ENCODE data around the gene FMN1.

The FMN1 gene

DNA sequence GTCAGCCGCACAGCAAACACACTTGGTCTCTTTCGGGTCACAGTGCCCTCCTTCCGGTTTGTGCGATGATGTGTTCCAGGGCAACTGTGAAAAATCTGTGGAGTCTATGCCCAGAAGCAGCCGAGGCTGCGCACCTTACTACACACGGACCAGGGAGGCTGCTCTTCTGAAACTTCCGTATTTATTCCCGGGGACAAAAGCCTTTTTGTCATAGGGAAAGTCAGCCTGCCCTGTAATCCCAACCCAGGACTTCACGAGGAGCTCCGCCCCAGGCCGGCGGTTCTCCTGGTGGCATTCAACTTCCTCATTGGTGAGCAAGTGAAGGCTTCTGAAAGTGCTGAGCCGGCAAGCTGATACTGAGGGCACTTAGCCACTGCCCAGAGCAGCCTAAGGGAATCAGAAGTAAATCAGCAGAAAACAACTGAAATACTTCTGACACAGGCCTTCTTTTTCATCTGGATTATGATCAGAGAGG lies 126.5 kb downstream of the FMN1 start:
- Mint-ChIP-seq H3K9me3 (ENCODE audit: low read depth) (no peaks in the 10 kb centered on the region), H3K27me3 (peaks cover 11% of the 10 kb centered on the region), H3K4me1 (ENCODE audit: low read depth) (peaks cover 15% of the 10 kb centered on the region), H3K27ac (no peak overlapping the region), H3K4me3 (peak overlapping the region; percentile 66), H3K36me3 (no peaks in the 10 kb centered on the region)

DNA sequence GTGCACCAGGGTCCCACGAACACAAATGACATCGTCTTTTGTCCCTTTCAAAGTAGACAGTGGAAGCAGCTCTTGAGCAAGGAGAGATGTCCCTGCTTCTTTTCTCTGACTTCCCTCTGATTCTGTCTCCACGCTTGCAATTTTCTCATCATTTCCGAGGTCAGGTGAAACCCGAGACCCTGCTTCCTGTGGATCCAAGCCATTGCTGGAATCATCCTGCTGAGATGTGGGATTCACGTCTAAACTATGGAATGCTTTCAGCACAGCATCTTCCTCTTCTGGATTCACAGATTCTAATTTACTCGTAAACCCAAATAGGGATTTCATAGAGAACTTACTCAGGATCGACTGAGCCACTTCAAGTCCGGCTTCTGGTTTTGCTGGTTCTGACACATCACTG lies 127.1 kb downstream of the FMN1 start:
- Mint-ChIP-seq H3K36me3 (no peaks in the 10 kb centered on the region), H3K9me3 (ENCODE audit: low read depth) (no peaks in the 10 kb centered on the region), H3K27me3 (peaks cover 11% of the 10 kb centered on the region), H3K27ac (no peak overlapping the region), H3K4me3 (peak overlapping the region; percentile 66), H3K4me1 (ENCODE audit: low read depth) (peaks cover 15% of the 10 kb centered on the region)

DNA sequence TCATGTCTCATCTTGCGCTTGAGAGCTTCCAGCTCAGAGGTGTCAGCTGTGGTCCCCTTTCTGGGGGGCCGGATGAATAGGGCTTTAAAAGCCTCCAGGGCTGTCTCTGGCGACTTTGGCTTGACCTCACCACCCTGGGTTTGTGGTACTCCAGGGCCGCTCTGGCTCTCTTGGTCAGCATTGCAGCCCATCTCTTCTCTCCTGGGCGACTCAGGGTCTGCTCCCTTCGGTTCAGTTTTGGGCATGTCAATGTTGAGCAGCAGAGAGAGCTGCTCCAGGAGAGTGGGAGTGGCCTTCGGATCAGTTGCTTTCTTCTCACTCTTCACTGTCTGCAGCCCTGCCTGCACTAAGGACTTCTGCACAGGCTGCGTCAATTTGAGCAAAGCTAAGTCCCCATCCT lies 127.9 kb downstream of the FMN1 start:
- Mint-ChIP-seq H3K27ac (no peak overlapping the region), H3K36me3 (no peaks in the 10 kb centered on the region), H3K4me3 (no peak overlapping the region), H3K27me3 (peaks cover 11% of the 10 kb centered on the region), H3K4me1 (ENCODE audit: low read depth) (peaks cover 15% of the 10 kb centered on the region), H3K9me3 (ENCODE audit: low read depth) (no peaks in the 10 kb centered on the region)

DNA sequence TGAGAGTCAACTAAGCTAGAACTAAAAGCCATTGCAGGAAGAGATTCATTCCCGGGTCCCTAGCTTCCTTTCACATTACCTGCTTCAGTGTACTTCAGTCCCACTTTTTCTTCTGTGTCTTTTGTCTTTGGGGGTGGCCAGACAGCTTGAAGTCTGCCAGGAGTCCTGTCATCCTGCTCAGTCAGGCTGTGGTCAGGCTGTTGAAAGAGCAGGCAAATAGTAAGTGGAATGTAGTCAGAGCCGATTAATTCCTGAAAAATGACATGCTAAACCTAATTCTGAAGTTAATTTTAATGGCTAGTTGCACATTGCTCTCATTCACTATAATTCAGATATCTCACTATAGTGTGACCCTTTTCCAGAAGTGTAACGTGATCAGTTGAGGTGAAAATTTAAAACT lies 129.6 kb downstream of the FMN1 start:
- Mint-ChIP-seq H3K4me1 (ENCODE audit: low read depth) (peaks cover 15% of the 10 kb centered on the region), H3K27me3 (peaks cover 11% of the 10 kb centered on the region), H3K4me3 (no peak overlapping the region), H3K9me3 (ENCODE audit: low read depth) (no peaks in the 10 kb centered on the region), H3K27ac (no peak overlapping the region), H3K36me3 (no peaks in the 10 kb centered on the region)

DNA sequence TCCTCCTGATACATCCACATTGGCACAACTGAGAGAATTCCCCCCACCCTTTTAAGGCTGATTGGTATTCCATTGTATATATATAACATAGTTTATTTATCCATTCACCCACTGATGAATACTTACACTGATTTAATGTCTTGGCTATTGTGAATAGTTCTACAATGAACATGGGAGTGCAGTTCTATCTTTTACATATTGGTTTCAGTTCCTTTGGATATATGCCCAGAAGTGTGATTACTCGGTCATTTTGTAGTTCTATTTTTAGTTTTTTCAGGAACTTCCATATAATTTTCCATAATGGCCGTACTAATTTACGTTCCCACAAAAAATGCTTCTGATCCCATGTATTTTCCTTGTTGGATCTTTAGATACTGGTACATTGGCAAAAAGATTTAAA lies 135.3 kb downstream of the FMN1 start:
- no peaks in the 10 kb centered on the region for H3K9me3 Mint-ChIP-seq (ENCODE audit: low read depth)
- H3K27me3 Mint-ChIP-seq = peaks cover 3% of the 10 kb centered on the region
- no peaks in the 10 kb centered on the region for H3K4me1 Mint-ChIP-seq (ENCODE audit: low read depth)
- no peak overlapping the region for H3K4me3 Mint-ChIP-seq
- no peaks in the 10 kb centered on the region for H3K36me3 Mint-ChIP-seq
- H3K27ac Mint-ChIP-seq = no peak overlapping the region

DNA sequence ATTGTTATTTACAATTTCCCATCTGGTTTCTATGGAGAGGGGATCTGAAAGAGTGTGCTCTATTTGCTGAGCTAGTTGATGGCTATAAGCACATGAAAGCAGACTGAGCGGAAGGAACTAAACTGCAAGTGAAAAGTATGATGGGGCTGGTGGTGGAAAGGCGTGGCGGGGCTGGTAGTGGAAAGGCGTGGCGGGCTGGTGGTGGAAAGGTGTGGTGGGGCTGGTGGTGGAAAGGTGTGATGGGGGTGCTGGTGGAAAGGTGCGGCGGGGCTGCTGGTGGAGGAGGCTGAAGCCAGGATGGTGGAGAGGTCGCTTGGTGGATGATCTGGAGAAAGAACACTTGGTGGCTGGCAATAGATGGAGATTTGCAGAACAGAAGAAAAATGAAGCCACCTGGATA lies 136.7 kb downstream of the FMN1 start:
- no peaks in the 10 kb centered on the region for H3K27me3 Mint-ChIP-seq
- no peaks in the 10 kb centered on the region for H3K9me3 Mint-ChIP-seq (ENCODE audit: low read depth)
- no peaks in the 10 kb centered on the region for H3K4me1 Mint-ChIP-seq (ENCODE audit: low read depth)
- no peaks in the 10 kb centered on the region for H3K36me3 Mint-ChIP-seq
- no peak overlapping the region for H3K4me3 Mint-ChIP-seq
- no peak overlapping the region for H3K27ac Mint-ChIP-seq

DNA sequence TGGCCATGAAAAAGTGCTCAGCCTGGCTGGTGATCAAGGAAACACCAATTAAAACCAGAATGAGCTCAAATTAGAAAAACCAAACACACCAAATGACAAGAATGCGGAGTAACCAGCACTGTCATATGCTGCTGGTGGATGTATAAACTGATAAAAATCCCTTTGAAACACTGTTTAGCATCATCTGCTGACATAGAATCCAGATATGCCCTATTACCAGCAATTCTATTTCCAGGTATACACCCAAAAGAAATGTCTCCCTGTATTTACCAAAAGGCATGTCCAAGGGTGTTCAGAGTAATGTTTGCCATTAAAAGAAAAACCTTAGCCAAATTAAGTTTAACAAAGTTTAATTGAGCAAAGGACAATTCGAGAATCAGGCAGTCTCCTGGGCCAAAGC lies 138.6 kb downstream of the FMN1 start:
- H3K4me3 Mint-ChIP-seq = no peak overlapping the region
- H3K9me3 Mint-ChIP-seq (ENCODE audit: low read depth) = no peaks in the 10 kb centered on the region
- H3K36me3 Mint-ChIP-seq = no peaks in the 10 kb centered on the region
- H3K27me3 Mint-ChIP-seq = peaks cover 2% of the 10 kb centered on the region
- no peak overlapping the region for H3K27ac Mint-ChIP-seq
- no peaks in the 10 kb centered on the region for H3K4me1 Mint-ChIP-seq (ENCODE audit: low read depth)

DNA sequence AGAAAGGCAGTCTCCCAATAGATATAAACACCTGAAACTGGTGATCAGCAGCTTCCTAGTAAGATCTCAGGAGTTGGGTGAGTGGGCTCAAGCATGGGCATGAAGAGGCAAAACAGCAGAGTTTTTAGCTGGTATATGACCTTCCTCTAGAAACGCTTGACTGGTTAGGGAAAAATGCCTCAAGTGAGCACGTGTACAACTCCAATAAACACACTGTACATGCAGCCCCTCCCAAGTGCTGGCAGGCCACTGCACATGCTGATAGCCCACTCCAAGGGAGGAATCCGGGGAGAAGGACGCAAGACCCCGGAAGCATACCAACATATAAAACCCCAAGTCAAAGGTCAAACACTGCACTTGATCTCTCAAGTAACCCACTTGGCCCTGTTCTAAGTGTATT lies 143.0 kb downstream of the FMN1 start:
- Mint-ChIP-seq H3K9me3 (ENCODE audit: low read depth) (no peaks in the 10 kb centered on the region), H3K27me3 (peaks cover 2% of the 10 kb centered on the region), H3K36me3 (peaks cover 6% of the 10 kb centered on the region), H3K4me3 (no peak overlapping the region), H3K4me1 (ENCODE audit: low read depth) (peaks cover 12% of the 10 kb centered on the region), H3K27ac (no peak overlapping the region)

DNA sequence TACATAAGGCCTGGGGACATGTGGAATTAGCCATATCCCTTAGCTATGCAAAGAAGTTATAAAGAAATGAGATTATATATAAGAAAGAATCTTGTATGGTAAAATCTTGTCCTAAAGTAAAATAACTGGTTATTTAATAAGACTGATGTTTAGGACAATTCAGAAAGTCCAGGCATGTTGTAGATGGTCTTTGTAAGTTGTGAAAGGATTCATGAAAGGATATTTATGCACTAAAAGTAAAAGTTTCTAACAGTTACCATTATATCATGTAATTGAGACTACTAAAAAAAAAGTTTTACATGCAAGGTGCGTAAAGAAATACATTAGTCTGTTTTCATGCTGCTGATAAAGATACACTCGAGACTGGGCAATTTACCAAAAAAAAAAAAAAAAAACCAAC lies 146.3 kb downstream of the FMN1 start:
- no peaks in the 10 kb centered on the region for H3K9me3 Mint-ChIP-seq (ENCODE audit: low read depth)
- no peak overlapping the region for H3K27ac Mint-ChIP-seq
- H3K4me3 Mint-ChIP-seq = no peak overlapping the region
- H3K27me3 Mint-ChIP-seq = peaks cover 2% of the 10 kb centered on the region
- H3K4me1 Mint-ChIP-seq (ENCODE audit: low read depth) = peaks cover 16% of the 10 kb centered on the region
- peaks cover 6% of the 10 kb centered on the region for H3K36me3 Mint-ChIP-seq

DNA sequence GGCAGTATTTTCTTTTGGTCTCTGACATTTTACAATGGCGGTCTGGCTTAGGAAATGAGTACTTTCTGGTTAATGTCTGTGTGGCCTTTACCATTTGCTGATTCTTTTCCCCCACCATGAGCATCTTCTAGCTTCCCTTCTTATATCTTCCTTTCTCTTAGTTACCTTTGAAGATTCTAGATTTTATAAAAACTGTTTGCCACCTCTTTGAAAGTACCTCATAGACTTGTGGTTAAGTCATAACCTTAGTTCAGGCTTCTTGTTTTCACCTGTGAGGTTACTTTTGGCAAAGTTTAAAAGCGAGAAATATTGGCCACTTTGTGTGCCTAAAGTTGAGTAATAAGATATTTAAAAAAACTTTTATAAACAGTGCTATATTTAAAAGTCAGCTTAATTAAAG lies 147.4 kb downstream of the FMN1 start:
- Mint-ChIP-seq H3K27ac (peak overlapping the region; percentile 61), H3K4me1 (ENCODE audit: low read depth) (peaks cover 16% of the 10 kb centered on the region), H3K9me3 (ENCODE audit: low read depth) (no peaks in the 10 kb centered on the region), H3K36me3 (peaks cover 11% of the 10 kb centered on the region), H3K4me3 (no peak overlapping the region), H3K27me3 (peaks cover 2% of the 10 kb centered on the region)

DNA sequence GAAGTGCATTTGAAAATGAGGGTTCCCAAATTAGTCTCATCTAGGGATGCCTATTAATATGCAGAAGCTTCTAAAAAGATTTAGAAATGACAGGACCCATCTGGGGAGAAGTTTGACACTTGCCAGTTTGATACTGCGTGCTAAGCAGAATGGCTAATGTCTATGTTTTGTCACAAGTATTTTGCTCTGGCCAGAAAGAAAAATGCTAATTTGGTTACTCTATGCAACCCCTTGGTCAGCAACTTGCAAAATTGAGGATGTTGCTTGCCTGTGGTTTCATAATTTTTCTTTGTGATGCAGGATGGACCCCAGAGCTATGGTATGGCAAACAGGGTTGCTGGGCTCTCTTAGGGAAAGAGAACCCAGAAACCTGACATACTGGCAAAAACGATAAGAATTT lies 148.2 kb downstream of the FMN1 start:
- no peaks in the 10 kb centered on the region for H3K9me3 Mint-ChIP-seq (ENCODE audit: low read depth)
- H3K27me3 Mint-ChIP-seq = no peaks in the 10 kb centered on the region
- H3K4me3 Mint-ChIP-seq = no peak overlapping the region
- peaks cover 14% of the 10 kb centered on the region for H3K36me3 Mint-ChIP-seq
- H3K27ac Mint-ChIP-seq = no peak overlapping the region
- H3K4me1 Mint-ChIP-seq (ENCODE audit: low read depth) = peaks cover 16% of the 10 kb centered on the region

DNA sequence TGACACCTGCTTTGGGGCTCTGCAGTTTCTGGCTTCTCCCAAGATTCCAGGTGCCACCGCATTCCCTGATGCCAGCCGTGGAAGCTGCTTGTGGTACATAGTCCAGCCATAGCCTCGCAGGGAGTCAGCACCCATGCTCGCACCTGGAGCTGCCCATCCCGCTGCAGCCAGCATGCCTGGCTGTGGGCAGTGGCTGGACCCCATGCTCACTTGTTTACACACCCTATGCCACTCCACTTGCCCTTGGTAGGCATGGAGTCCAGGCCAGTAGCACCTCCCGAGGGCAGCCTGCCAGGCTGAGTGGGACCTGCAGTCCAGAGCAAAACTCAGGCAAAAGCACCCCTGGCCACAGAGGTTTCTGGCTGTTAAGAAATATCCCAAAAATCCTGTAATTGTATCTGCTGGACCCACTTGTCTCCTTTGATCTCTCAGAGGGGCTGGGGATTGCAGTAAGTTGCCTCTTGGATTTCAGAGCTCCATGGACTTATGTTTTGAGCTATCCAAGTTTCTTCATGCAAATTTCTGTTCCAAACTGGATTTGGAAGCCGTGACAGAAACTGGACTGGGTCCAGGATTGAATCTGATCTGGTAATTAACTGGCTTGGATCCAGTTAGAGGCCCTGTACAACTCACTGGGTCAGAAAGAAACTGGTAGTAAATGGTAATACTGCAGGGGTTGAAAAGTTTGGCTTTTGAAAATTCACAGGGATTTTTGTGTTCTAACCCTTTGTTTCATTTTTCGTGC lies 149.3 kb downstream of the FMN1 start:
- Mint-ChIP-seq H3K4me1 (ENCODE audit: low read depth) (peaks cover 16% of the 10 kb centered on the region), H3K9me3 (ENCODE audit: low read depth) (no peaks in the 10 kb centered on the region), H3K4me3 (no peak overlapping the region), H3K27me3 (no peaks in the 10 kb centered on the region), H3K36me3 (peaks cover 14% of the 10 kb centered on the region), H3K27ac (no peak overlapping the region)

DNA sequence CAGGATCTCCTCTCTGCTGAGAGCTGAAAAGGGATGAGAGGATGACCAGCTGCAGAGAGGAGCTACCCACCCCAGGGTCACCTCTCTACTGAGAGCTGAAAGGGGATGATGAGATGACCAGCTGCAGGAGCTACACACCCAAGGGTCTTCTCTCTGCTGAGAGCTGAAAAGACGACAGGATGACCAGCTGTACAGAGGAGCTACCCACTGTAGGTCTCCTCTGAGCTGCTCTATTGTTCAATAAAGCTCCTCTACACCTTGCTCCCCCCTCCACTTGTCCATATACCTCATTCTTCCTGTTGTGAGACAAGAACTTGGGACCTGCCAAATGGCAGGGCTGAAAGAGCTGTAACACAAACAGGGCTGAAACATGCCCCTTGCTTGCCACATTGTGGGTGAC lies 149.9 kb downstream of the FMN1 start:
- no peak overlapping the region for H3K27ac Mint-ChIP-seq
- peaks cover 13% of the 10 kb centered on the region for H3K36me3 Mint-ChIP-seq
- no peaks in the 10 kb centered on the region for H3K27me3 Mint-ChIP-seq
- H3K9me3 Mint-ChIP-seq (ENCODE audit: low read depth) = no peaks in the 10 kb centered on the region
- peaks cover 16% of the 10 kb centered on the region for H3K4me1 Mint-ChIP-seq (ENCODE audit: low read depth)
- no peak overlapping the region for H3K4me3 Mint-ChIP-seq

DNA sequence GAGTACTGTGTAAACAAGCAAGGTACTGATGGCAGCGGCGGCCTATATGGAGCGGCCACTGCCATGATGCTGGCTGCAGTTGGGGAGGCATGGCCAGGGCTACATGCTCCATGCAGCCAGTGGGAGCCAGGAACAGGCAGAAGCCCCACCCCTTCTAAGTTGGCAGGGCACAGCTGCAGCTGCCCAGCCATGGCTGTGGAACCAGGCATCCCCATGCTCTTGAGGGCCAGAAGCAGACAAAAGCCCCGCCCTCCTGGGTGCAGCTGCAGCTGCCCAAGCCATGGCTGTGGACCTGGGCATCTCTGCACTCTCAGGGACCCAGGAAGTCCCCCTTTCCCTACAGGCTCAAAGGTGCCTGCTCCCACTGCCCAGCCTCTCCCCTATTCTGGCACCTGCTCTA lies 150.9 kb downstream of the FMN1 start:
- no peaks in the 10 kb centered on the region for H3K27me3 Mint-ChIP-seq

DNA sequence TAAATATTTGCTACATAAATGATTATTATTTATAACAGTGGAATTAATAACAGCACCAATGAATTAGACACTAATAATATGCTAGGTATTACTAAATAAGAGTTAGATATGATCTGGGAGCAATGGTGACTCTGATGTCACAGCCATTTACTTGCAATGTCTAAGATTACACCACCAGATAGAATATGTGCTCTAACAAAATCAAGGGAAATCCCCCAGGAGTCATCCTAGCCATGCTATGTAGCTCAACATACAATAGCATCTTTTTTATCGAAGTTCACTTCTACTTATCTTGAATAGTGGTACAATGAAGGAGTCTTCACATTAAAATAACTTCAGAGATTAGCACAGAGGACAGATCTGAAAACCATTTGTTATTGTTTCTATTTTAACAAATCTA lies 154.0 kb downstream of the FMN1 start:
- no peaks in the 10 kb centered on the region for H3K9me3 Mint-ChIP-seq (ENCODE audit: low read depth)
- no peak overlapping the region for H3K4me3 Mint-ChIP-seq
- H3K36me3 Mint-ChIP-seq = peaks cover 8% of the 10 kb centered on the region
- no peak overlapping the region for H3K27ac Mint-ChIP-seq
- H3K4me1 Mint-ChIP-seq (ENCODE audit: low read depth) = no peaks in the 10 kb centered on the region
- H3K27me3 Mint-ChIP-seq = no peaks in the 10 kb centered on the region

More for the DNA sequence above, 150.9 kb downstream of the FMN1 start:
- Mint-ChIP-seq H3K4me1 (ENCODE audit: low read depth) (peaks cover 16% of the 10 kb centered on the region), H3K4me3 (no peak overlapping the region), H3K36me3 (peaks cover 10% of the 10 kb centered on the region), H3K9me3 (ENCODE audit: low read depth) (no peaks in the 10 kb centered on the region), H3K27ac (no peak overlapping the region)

DNA sequence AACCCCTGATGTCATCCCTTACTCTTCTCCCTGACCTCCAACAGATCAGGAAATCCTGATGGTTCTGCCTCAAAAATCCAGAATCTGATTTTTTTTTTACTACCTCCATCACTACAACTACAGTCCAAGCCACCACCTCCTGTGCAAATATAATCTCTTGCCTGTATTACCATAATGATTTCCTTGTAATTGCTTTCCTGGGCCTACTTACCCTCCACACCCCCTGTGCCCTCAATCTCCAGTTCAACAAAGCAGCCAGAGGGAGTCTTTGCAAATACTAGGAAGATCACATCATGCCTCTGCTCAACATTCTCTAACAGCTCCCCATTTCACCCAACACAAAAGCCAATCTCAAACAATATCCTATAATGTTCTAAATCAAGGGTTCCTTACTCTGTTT lies 159.9 kb downstream of the FMN1 start:
- Mint-ChIP-seq H3K9me3 (ENCODE audit: low read depth) (no peaks in the 10 kb centered on the region), H3K4me1 (ENCODE audit: low read depth) (no peaks in the 10 kb centered on the region), H3K4me3 (no peak overlapping the region), H3K36me3 (no peaks in the 10 kb centered on the region), H3K27ac (no peak overlapping the region), H3K27me3 (no peaks in the 10 kb centered on the region)

Measured in activated naive CD8-positive, alpha-beta T cell (primary cell).